Measurements from ENCODE around the gene PLS3. TPM values are rescaled to one million over a fixed set of nuclear protein-coding genes. Genes with fewer than 3 reads are reported as not detected.

Gene PLS3
- total and polyA plus RNA-seq, 4 donors, result 63.1 to 221 (median 116) TPM

- peak; percentile 70 to 88 (median 83) for DNase-seq
Observed at GRCh38 chrX:115690511-115691216, 129.7 kb downstream of the PLS3 start.

GRCh38 chrX:115693476-115693875 lies 132.5 kb downstream of the PLS3 start:
- Histone ChIP-seq H3K9me3 (ENCODE audit: control insufficient read depth in 4 of 4, insufficient read depth in 3 of 4, low read length in 3 of 4) (no peaks in the 10 kb centered on the region), H3K36me3 (ENCODE audit: control insufficient read depth in 4 of 4, insufficient read depth in 4 of 4, low read length in 4 of 4) (no peaks in the 10 kb centered on the region), H3K4me1 (ENCODE audit: control insufficient read depth in 5 of 5, insufficient read depth in 5 of 5, low read length in 5 of 5) (no peaks in the 10 kb centered on the region), H3K9ac (ENCODE audit: insufficient read depth in 1 of 2, low read length in 2 of 2) (no peak overlapping the region), H3K4me3 (no peak overlapping the region), H3K27ac (ENCODE audit: low read depth in 1 of 2, low read length in 1 of 2) (no peak overlapping the region), H3K27me3 (ENCODE audit: control insufficient read depth in 3 of 3, insufficient read depth in 3 of 3, low read length in 2 of 3) (peaks cover 0 to 28% (median 19%) of the 10 kb centered on the region in 3 donors)
- TF ChIP-seq CTCF (IDR thresholded peaks at IDR 0.05; ENCODE audit: control extremely low read depth, extremely low read depth), result no peak
- ATAC-seq (ENCODE audit: insufficient read depth, low FRiP score) (no peak), DNase-seq (no peak)
- WGBS, 2 donors, result 50 to 83% methylated on average over 6 of the region's 6 CpGs

More at GRCh38 chrX:115690511-115691216, 129.7 kb downstream of the PLS3 start:
- Histone ChIP-seq H3K9ac (ENCODE audit: insufficient read depth in 1 of 2, low read length in 2 of 2) (no peak overlapping the region), H3K4me1 (ENCODE audit: control insufficient read depth in 5 of 5, insufficient read depth in 5 of 5, low read length in 5 of 5) (no peaks in the 10 kb centered on the region), H3K4me3 (no peak overlapping the region), H3K27me3 (ENCODE audit: control insufficient read depth in 3 of 3, insufficient read depth in 3 of 3, low read length in 2 of 3) (peaks cover 0 to 17% (median 11%) of the 10 kb centered on the region in 3 donors), H3K36me3 (ENCODE audit: control insufficient read depth in 4 of 4, insufficient read depth in 4 of 4, low read length in 4 of 4) (no peaks in the 10 kb centered on the region), H3K9me3 (ENCODE audit: control insufficient read depth in 4 of 4, insufficient read depth in 3 of 4, low read length in 3 of 4) (no peaks in the 10 kb centered on the region), H3K27ac (ENCODE audit: low read depth in 1 of 2, low read length in 1 of 2) (no peak overlapping the region)
- WGBS, 2 donors, result 14 to 24% methylated on average over 4 of the region's 4 CpGs
- peak; percentile 83 for ATAC-seq (ENCODE audit: insufficient read depth, low FRiP score)
- peak; percentile 41 for TF ChIP-seq CTCF (IDR thresholded peaks at IDR 0.05; ENCODE audit: control extremely low read depth, extremely low read depth)

DNA sequence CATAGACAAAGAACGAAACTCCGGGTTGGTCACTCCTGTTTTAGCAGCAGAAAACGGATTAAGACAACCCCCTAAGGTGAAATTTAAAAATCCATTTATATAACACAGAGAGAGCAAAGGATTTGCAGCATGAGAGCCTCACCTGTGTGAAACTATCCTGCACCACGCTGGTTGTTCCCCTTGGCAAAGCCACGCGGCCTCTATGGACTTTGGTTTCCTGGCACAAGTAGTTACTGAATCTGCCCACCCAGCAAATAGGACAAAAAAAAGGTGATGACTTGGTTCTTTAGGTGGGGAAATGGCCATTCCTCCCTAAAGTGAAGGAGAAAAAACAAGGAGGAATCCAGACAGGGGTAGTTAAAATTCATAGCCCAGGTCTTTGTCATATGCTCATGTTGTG lies 133.1 kb downstream of the PLS3 start:
- no peaks in the 10 kb centered on the region for H3K4me1 ChIP-seq (ENCODE audit: control insufficient read depth in 5 of 5, insufficient read depth in 5 of 5, low read length in 5 of 5)
- no peak overlapping the region for H3K4me3 ChIP-seq
- H3K9me3 ChIP-seq (ENCODE audit: control insufficient read depth in 4 of 4, insufficient read depth in 3 of 4, low read length in 3 of 4), result no peaks in the 10 kb centered on the region
- 45 to 59% methylated on average over 6 of the region's 6 CpGs for WGBS, 2 donors
- no peak overlapping the region for H3K27ac ChIP-seq (ENCODE audit: low read depth in 1 of 2, low read length in 1 of 2)
- no peak overlapping the region for H3K9ac ChIP-seq (ENCODE audit: insufficient read depth in 1 of 2, low read length in 2 of 2)
- no peak for ATAC-seq (ENCODE audit: insufficient read depth, low FRiP score)
- no peak for TF ChIP-seq CTCF (IDR thresholded peaks at IDR 0.05; ENCODE audit: control extremely low read depth, extremely low read depth)
- DNase-seq, result no peak
- no peaks in the 10 kb centered on the region for H3K36me3 ChIP-seq (ENCODE audit: control insufficient read depth in 4 of 4, insufficient read depth in 4 of 4, low read length in 4 of 4)
- peaks cover 0 to 25% (median 14%) of the 10 kb centered on the region in 3 donors for H3K27me3 ChIP-seq (ENCODE audit: control insufficient read depth in 3 of 3, insufficient read depth in 3 of 3, low read length in 2 of 3)
